ENCODE results near the gene MED14. TPM values are rescaled to one million over a fixed set of nuclear protein-coding genes. Genes with fewer than 3 reads are reported as not detected.

The MED14 gene
- total RNA-seq, result 25.6 TPM

GRCh38 chrX:40735325-40736169 is at the start of gene MED14:
Gene MED14 (minus strand): TSS chrX:40735542. CDS start chrX:40735412, 130 bp downstream.

GRCh38 chrX:40647307-40648197 is 87.8 kb downstream of the MED14 start, which contains the start of gene CXorf38:
Gene CXorf38 (minus strand): TSS chrX:40647561. CDS start chrX:40647520, 41 bp downstream.

GRCh38 chrX:40623139-40623536 is 112.2 kb downstream of the MED14 start, which contains the start of gene MPC1L:
Gene MPC1L (plus strand): TSS chrX:40623428. CDS start chrX:40623566, 138 bp downstream.

Other genes with a start within 250 kb of the MED14 start
- 162 TPM for gene ATP6AP2, start 154.6 kb downstream of the MED14 start, total RNA-seq
- not detected for gene MPC1L, start 112.1 kb downstream of the MED14 start, total RNA-seq
- gene CXorf38, start 88.0 kb downstream of the MED14 start, total RNA-seq, result 8.8 TPM

All from diencephalon (tissue), 1 donor.